C4-2B (cell line): ENCODE results near the gene SNX13.

Experiments
- CTCF ChIP-seq: fragments of 450-650 bp; conservative IDR thresholded peaks from 2 replicates; pipeline ENCODE4 v1.5.1; 2017; ENCODE audit warnings: mild to moderate bottlenecking
- ZFX ChIP-seq: fragments of 450-650 bp; IDR thresholded peaks from 2 replicates; pipeline ENCODE4 v1.6.1; 2017

GRCh38 chr7:17772581-17773288 lies 167.6 kb downstream of the SNX13 start:
- TF ChIP-seq CTCF (no peak), ZFX (no peak)
